ENCODE data around the gene WDR62. TPM values are rescaled to one million over a fixed set of nuclear protein-coding genes. Genes with fewer than 3 reads are reported as not detected.
A peak's percentile ranks its signal among the peaks of the same experiment; 100 is the strongest.

The WDR62 gene
- total RNA-seq, 1 donor from 2014 or later = 5.1 TPM

- Mint-ChIP-seq H3K9me3 (peaks cover 6% of the 10 kb centered on the region), H3K27me3 (ENCODE audit: low read depth) (no peaks in the 10 kb centered on the region), H3K36me3 (peaks cover 14% of the 10 kb centered on the region), H3K27ac (no peak overlapping the region), H3K4me1 (peaks cover 19% of the 10 kb centered on the region), H3K4me3 (no peak overlapping the region)
- no peak for DNase-seq (ENCODE audit: low spot score in 2 of 2, unreplicated experiment in 2 of 2)
- no peak for TF ChIP-seq CTCF (IDR thresholded peaks at IDR 0.05; ENCODE audit: unreplicated experiment)
These were observed 8.2 kb upstream of the WDR62 start for GRCh38 chr19:36046443-36047050.

- no peak for TF ChIP-seq CTCF (IDR thresholded peaks at IDR 0.05; ENCODE audit: unreplicated experiment)
- peaks cover 10% of the 10 kb centered on the region for H3K4me1 Mint-ChIP-seq
- H3K36me3 Mint-ChIP-seq = peaks cover 14% of the 10 kb centered on the region
- no peak overlapping the region for H3K4me3 Mint-ChIP-seq
- DNase-seq (ENCODE audit: low spot score in 2 of 2, unreplicated experiment in 2 of 2) = no peak
- H3K9me3 Mint-ChIP-seq = peaks cover 6% of the 10 kb centered on the region
- H3K27me3 Mint-ChIP-seq (ENCODE audit: low read depth) = no peaks in the 10 kb centered on the region
- H3K27ac Mint-ChIP-seq = no peak overlapping the region
These were observed 6.9 kb upstream of the WDR62 start for GRCh38 chr19:36047835-36048234.

- H3K36me3 Mint-ChIP-seq = peaks cover 14% of the 10 kb centered on the region
- no peak for DNase-seq (ENCODE audit: low spot score in 2 of 2, unreplicated experiment in 2 of 2)
- peaks cover 6% of the 10 kb centered on the region for H3K9me3 Mint-ChIP-seq
- H3K27me3 Mint-ChIP-seq (ENCODE audit: low read depth) = no peaks in the 10 kb centered on the region
- H3K4me1 Mint-ChIP-seq = peaks cover 12% of the 10 kb centered on the region
- no peak for TF ChIP-seq CTCF (IDR thresholded peaks at IDR 0.05; ENCODE audit: unreplicated experiment)
- no peak overlapping the region for H3K4me3 Mint-ChIP-seq
- H3K27ac Mint-ChIP-seq = no peak overlapping the region
These were observed 5.5 kb upstream of the WDR62 start for GRCh38 chr19:36049080-36049698.

GRCh38 chr19:36051236-36051635, 3.5 kb upstream of the WDR62 start:
- H3K36me3 Mint-ChIP-seq = peaks cover 6% of the 10 kb centered on the region
- no peak for DNase-seq (ENCODE audit: low spot score in 2 of 2, unreplicated experiment in 2 of 2)
- peak overlapping the region; percentile 74 for H3K27ac Mint-ChIP-seq
- H3K4me3 Mint-ChIP-seq = peak overlapping the region; percentile 41
- TF ChIP-seq CTCF (IDR thresholded peaks at IDR 0.05; ENCODE audit: unreplicated experiment) = no peak
- H3K4me1 Mint-ChIP-seq = peaks cover 21% of the 10 kb centered on the region
- no peaks in the 10 kb centered on the region for H3K27me3 Mint-ChIP-seq (ENCODE audit: low read depth)
- peaks cover under 1% of the 10 kb centered on the region for H3K9me3 Mint-ChIP-seq

- Mint-ChIP-seq H3K36me3 (peaks cover 4% of the 10 kb centered on the region), H3K27ac (peak overlapping the region; percentile 74), H3K9me3 (no peaks in the 10 kb centered on the region), H3K27me3 (ENCODE audit: low read depth) (no peaks in the 10 kb centered on the region), H3K4me3 (peak overlapping the region; percentile 41), H3K4me1 (peaks cover 23% of the 10 kb centered on the region)
- DNase-seq (ENCODE audit: low spot score in 2 of 2, unreplicated experiment in 2 of 2) = no peak
- no peak for TF ChIP-seq CTCF (IDR thresholded peaks at IDR 0.05; ENCODE audit: unreplicated experiment)
These were observed 3.1 kb upstream of the WDR62 start for GRCh38 chr19:36051637-36052036.

Data from mesothelial cell of epicardium (in vitro differentiated cells).